Pancreas (tissue), 10 donors: ENCODE data around the gene AUTS2. TPM values are rescaled to one million over a fixed set of nuclear protein-coding genes. Genes with fewer than 3 reads are reported as not detected.

Experiments used
- ATAC-seq, 4 donors: fragments of 200-7000 bp; cut with Tn5 transposase; one replicate each; pipeline versions ENCODE4 v1.8.0 to v1.9.1; 2020; ENCODE audit warnings: mild to moderate bottlenecking in 4 of 4, moderate library complexity in 4 of 4
- DNase-seq, 6 donors: peaks; one replicate each; pipeline ENCODE4 v3.0.0-alpha.2; 2020
- FAIRE-seq: peaks from 2 replicates; lab custom pipeline; 2012; peaks lifted over from hg19 to GRCh38; lab: Jason Lieb, UNC
- H3K27ac ChIP-seq, 4 donors: fragments of 200-600 bp; sonication (generic); 1 replicate in 3 of 4; 2 replicates in 1 of 4; pipeline versions ENCODE4 v1.5.0 to v1.8.0; 2020
- H3K27me3 ChIP-seq, 4 donors: fragments of 200-600 bp; one replicate each; pipeline ENCODE4 v1.8.0; 2021
- H3K36me3 ChIP-seq, 3 donors: fragments of 200-600 bp; sonication (generic) in 1 of 3; one replicate each; pipeline versions ENCODE4 v1.5.0 to v1.8.0; 2020 to 2021
- H3K4me1 ChIP-seq, 3 donors: fragments of 200-600 bp; one replicate each; pipeline ENCODE4 v1.8.0; 2021
- H3K4me3 ChIP-seq, 4 donors: fragments of 200-600 bp; sonication (generic) in 2 of 4; one replicate each; pipeline versions ENCODE4 v1.5.0 to v1.8.0; 2020 to 2021
- H3K9me3 ChIP-seq, 4 donors: fragments of 200-600 bp; one replicate each; pipeline ENCODE4 v1.8.0; 2021
- WGBS, 2 donors: extraction: QIAGEN DNeasy Blood & Tissue Kit; methylation state at CpG; one replicate each; pipeline ENCODE4 v1.1.7; 2013; 5-methylcytosine and 5-hydroxymethylcytosine counted together
- intact Hi-C, 3 donors: fragments of 100-400 bp; cut with DNase I; formaldehyde crosslinking; loops; one replicate each; pipeline versions ENCODE4 v1.11.1 to v1.14.2; 2022
- polyA plus RNA-seq, 2 donors: library from polyadenylated mRNA; stranded (reverse); fragments of 200-250 nt; gene quantifications; one replicate each; pipeline ENCODE4 v1.2.3, GENCODE V29; 2013
- total RNA-seq, 6 donors: library from RNA; stranded (reverse); fragmentation: NEBNext Ultra II Directional in 4 of 6; extraction: Animal tissue kit (Norgen Biotek cat#: 25700) in 4 of 6; gene quantifications; one replicate each; pipeline versions ENCODE4 v1.2.1 to v1.2.4, GENCODE V29; 2021 to 2023
- TF ChIP-seq, protein P1 (sequence below), 4 donors: fragments of 200-600 bp; sonication (generic) in 3 of 4; IDR thresholded peaks; one replicate each; pipeline versions ENCODE4 v1.5.0 to v1.8.0; 2021; ENCODE audit warnings: antibody characterized with exemption in 4 of 4
- donor health status: healthy with polysubstance abuse.
- donor health status: DM: no; HTN: no; CAD: no; lungs with moderate emphysema.
- donor health status: DM: no; HTN: no; CAD: no.
- donor health status: control.
- donor health status: control.
- donor health status: Bipolar disorder and iron deficiency.
- donor health status: DM: yes; HTN: yes; CAD: no.
- donor health status: DM: no; HTN: no; CAD: no.
- donor health status: DM: no; HTN: no; CAD: no.
- donor health status: DM: yes; HTN: yes; CAD: no.

Gene AUTS2
- total and polyA plus RNA-seq, 8 donors, result 5.8 to 16.8 (median 9.9) TPM

DNA sequence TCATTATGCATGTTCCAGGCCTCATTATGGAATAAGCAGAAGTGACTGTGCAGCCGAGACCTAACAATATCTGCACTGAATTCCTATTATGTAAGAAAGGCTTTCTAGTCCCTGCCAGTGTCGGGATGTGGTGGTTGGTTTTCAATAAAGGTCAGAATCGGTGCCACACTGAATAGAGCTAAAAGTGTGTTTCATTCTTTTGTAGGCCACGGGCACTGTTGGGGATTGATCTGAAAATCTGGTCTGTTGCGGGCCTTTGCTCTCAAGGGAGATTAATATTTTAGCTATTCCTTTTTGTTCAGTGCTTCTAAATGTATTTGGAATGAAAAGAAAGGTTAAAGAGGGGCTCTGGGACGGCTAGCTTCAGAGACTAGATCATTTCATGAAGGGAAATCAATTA lies 974.3 kb downstream of the AUTS2 start:
- Histone ChIP-seq H3K27me3 (no peaks in the 10 kb centered on the region), H3K4me3 (no peak overlapping the region), H3K36me3 (no peaks in the 10 kb centered on the region), H3K27ac (no peak overlapping the region), H3K9me3 (no peaks in the 10 kb centered on the region), H3K4me1 (peaks cover 0 to 20% (median 0%) of the 10 kb centered on the region in 3 donors)
- FAIRE-seq (no peak), ATAC-seq (no peak), DNase-seq (no peak)
- TF ChIP-seq, protein P1, sequence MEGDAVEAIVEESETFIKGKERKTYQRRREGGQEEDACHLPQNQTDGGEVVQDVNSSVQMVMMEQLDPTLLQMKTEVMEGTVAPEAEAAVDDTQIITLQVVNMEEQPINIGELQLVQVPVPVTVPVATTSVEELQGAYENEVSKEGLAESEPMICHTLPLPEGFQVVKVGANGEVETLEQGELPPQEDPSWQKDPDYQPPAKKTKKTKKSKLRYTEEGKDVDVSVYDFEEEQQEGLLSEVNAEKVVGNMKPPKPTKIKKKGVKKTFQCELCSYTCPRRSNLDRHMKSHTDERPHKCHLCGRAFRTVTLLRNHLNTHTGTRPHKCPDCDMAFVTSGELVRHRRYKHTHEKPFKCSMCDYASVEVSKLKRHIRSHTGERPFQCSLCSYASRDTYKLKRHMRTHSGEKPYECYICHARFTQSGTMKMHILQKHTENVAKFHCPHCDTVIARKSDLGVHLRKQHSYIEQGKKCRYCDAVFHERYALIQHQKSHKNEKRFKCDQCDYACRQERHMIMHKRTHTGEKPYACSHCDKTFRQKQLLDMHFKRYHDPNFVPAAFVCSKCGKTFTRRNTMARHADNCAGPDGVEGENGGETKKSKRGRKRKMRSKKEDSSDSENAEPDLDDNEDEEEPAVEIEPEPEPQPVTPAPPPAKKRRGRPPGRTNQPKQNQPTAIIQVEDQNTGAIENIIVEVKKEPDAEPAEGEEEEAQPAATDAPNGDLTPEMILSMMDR (IDR thresholded peaks at IDR 0.05), result no peak
- WGBS, 2 donors, result 92 to 96% methylated on average over 6 of the region's 6 CpGs
- intact Hi-C loops, result no loop called here

DNA sequence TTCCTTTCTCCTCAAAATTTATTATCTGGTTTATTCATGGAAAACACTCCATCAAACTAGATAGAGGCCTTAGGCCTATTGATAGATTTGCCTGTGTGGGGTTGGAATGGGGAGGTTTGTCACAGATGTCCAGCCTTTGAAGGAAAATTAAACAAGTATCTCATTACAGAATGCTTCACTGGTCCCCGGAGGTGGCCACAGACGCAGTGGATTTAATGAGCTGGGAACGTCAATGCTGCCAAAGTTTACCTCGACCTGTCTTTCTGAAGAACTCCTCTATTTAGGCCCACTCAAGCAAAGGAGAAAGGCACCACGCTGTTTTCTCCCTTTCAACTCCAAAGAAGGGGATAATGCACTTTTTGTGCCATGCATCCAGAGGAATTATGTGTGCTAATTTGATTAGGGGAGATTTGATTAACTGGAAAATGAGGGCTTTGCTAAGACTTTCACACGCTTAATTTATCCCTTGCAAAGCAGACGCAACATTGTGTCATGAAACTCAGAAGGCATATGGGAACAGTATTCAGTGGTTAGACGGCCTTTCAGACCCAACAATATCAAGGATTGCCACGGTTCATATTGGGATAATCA lies 974.9 kb downstream of the AUTS2 start:
- DNase-seq (no peak), FAIRE-seq (no peak), ATAC-seq (no peak)
- Histone ChIP-seq H3K36me3 (no peaks in the 10 kb centered on the region), H3K27ac (no peak overlapping the region), H3K9me3 (no peaks in the 10 kb centered on the region), H3K4me3 (no peak overlapping the region), H3K27me3 (no peaks in the 10 kb centered on the region), H3K4me1 (peaks cover 0 to 20% (median 0%) of the 10 kb centered on the region in 3 donors)
- intact Hi-C loops, result no loop called here
- TF ChIP-seq, protein P1 (IDR thresholded peaks at IDR 0.05), result no peak
- 86 to 91% methylated on average over 9 of the region's 9 CpGs for WGBS, 2 donors

DNA sequence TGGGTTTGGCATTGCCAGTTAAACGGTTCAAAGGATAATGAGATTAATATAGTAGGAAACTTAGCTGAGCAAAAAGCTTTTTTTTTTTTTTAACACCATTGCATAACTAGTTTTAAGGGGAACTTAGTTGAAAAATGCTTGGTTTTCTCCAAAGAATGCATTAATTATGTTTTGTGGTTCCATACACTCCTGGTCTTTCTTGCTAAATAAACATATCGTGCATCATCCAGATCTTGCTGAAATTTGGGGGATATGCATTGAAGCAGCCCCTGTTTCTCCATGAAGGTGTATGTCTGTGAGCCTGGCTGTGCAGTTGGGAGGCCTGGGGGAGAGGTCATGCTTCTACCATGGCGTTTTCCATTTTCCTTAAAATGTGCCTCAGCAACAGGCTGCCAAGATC lies 975.4 kb downstream of the AUTS2 start:
- no peak overlapping the region for H3K4me3 ChIP-seq
- ATAC-seq (no peak), DNase-seq (no peak), FAIRE-seq (no peak)
- peaks cover 0 to 20% (median 0%) of the 10 kb centered on the region in 3 donors for H3K4me1 ChIP-seq
- H3K27me3 ChIP-seq, result no peaks in the 10 kb centered on the region
- H3K9me3 ChIP-seq, result no peaks in the 10 kb centered on the region
- TF ChIP-seq, protein P1 (IDR thresholded peaks at IDR 0.05), result no peak
- no peak overlapping the region for H3K27ac ChIP-seq
- H3K36me3 ChIP-seq, result no peaks in the 10 kb centered on the region
- intact Hi-C loops, result no loop called here
- 87% methylated on average over 3 of the region's 3 CpGs for WGBS, 2 donors

DNA sequence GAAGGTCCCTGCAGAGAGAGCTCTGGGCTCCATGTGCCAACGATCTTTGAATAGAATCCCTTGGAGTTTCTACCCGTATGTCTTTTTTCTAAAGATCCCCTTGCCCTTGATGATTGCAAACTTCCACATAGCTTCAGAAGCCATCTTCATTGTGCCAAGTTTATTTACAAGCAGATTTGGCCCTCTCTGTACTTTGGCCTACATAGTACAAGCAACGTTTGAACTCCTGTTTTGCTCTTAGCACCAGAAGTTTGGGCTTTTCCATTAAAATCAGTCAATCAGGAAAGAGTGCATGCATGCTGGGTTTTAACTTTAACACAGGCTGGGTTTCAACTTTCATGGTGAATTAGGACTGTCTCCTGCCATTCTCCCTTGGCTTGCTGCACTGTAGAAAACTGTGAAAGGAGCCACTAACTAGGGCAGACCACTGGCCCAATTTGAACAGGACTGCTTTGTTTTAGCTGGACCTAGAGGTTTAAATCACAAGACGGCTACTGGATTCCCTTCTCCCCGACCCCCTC lies 976.1 kb downstream of the AUTS2 start:
- Histone ChIP-seq H3K4me3 (no peak overlapping the region), H3K4me1 (peaks cover 0 to 13% (median 0%) of the 10 kb centered on the region in 3 donors), H3K9me3 (no peaks in the 10 kb centered on the region), H3K27me3 (no peaks in the 10 kb centered on the region), H3K36me3 (no peaks in the 10 kb centered on the region), H3K27ac (no peak overlapping the region)
- TF ChIP-seq, protein P1 (IDR thresholded peaks at IDR 0.05), result no peak
- FAIRE-seq, result no peak
- ATAC-seq, result no peak
- intact Hi-C loops, result no loop called here
- WGBS, 2 donors, result 83 to 91% methylated on average over 5 of the region's 5 CpGs
- DNase-seq, result no peak
